ENCODE data around the gene ARRB1. TPM values are rescaled to one million over a fixed set of nuclear protein-coding genes. Genes with fewer than 3 reads are reported as not detected.
"Not testable (repeated sequence)": the region's sequence is repeated elsewhere in the genome, so short reads cannot be mapped to it uniquely, and the experiment has no call there.

Gene ARRB1
- total RNA-seq, 1 donor from 2014 or later: 187 TPM

- H3K9me3 ChIP-seq: no peaks in the 10 kb centered on the region
- H3K36me3 ChIP-seq: no peaks in the 10 kb centered on the region
- H3K27me3 ChIP-seq (ENCODE audit: low read depth): no peaks in the 10 kb centered on the region
- H3K4me3 ChIP-seq: no peak overlapping the region
- DNase-seq: peak; percentile 90
- peak; percentile 87 to 89 for ATAC-seq
- H3K4me1 ChIP-seq: peaks cover 52% of the 10 kb centered on the region
- intact Hi-C loops (cut with DNase I): loop anchor here (10.0 kb wide), 2 partner anchors 60 to 100 kb away; no protein-coding TSS in a partner anchor
- no peak overlapping the region for H3K27ac ChIP-seq
- peak; percentile 98 for TF ChIP-seq CTCF (IDR thresholded peaks at IDR 0.05)
Observed at GRCh38 chr11:75384438-75385080, 33.1 kb upstream of the ARRB1 start.

GRCh38 chr11:75383246-75383645, 31.8 kb upstream of the ARRB1 start:
- DNase-seq (peak; percentile 59), ATAC-seq (peak; percentile 18 to 45)
- peak overlapping the region; percentile 12 for H3K27ac ChIP-seq

DNA sequence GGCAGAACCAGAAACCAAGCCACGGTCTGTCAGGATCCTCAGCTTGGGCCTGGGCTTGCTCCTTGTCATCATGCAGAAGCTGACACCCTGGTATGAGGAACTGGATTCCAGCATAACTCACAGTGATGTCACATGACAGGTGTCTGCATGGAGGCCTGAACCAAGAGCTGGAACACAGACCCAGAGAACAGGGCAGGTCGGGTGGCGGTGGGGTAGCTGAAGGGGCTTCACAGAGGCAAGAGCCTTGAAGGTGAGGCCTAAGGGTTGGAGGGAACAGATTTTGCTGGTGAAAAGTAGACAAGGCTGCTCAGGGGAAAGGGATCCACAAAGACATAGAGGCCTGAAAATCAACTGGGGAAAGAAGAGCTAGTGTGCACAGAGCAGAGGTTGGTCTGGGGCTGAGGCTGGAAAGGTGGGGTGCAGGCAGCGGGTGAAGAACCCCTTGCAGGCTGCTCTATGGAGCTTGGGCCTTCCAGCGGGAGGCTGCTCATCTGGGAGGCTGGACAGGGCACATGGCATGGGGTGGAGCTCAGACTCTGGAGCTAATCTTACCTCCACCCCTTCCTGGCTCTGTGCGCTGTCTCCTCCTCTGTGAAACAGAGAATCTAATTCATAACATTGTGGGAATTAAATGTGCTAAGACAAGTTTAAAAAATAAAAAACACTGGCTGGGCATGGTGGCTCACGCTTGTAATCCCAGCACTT, 29.4 kb upstream of the ARRB1 start:
- no peaks in the 10 kb centered on the region for H3K36me3 ChIP-seq
- peaks cover 45% of the 10 kb centered on the region for H3K4me1 ChIP-seq
- intact Hi-C loops (cut with DNase I): loop anchor here (10.0 kb wide), 2 partner anchors 56 to 96 kb away; no protein-coding TSS in a partner anchor
- peak overlapping the region; percentile 41 for H3K27ac ChIP-seq
- no peaks in the 10 kb centered on the region for H3K27me3 ChIP-seq (ENCODE audit: low read depth)
- H3K4me3 ChIP-seq: no peak overlapping the region
- TF ChIP-seq CTCF (IDR thresholded peaks at IDR 0.05): no peak
- H3K9me3 ChIP-seq: no peaks in the 10 kb centered on the region
- DNase-seq (peak; percentile 56), ATAC-seq (peak; percentile 62 to 77)

More at GRCh38 chr11:75383246-75383645, 31.8 kb upstream of the ARRB1 start:
- Histone ChIP-seq H3K36me3 (no peaks in the 10 kb centered on the region), H3K4me3 (no peak overlapping the region), H3K9me3 (no peaks in the 10 kb centered on the region), H3K4me1 (peaks cover 43% of the 10 kb centered on the region), H3K27me3 (ENCODE audit: low read depth) (no peaks in the 10 kb centered on the region)
- TF ChIP-seq CTCF (IDR thresholded peaks at IDR 0.05): no peak
- intact Hi-C loops (cut with DNase I): loop anchor here (10.0 kb wide), 2 partner anchors 58 to 98 kb away; no protein-coding TSS in a partner anchor

DNA sequence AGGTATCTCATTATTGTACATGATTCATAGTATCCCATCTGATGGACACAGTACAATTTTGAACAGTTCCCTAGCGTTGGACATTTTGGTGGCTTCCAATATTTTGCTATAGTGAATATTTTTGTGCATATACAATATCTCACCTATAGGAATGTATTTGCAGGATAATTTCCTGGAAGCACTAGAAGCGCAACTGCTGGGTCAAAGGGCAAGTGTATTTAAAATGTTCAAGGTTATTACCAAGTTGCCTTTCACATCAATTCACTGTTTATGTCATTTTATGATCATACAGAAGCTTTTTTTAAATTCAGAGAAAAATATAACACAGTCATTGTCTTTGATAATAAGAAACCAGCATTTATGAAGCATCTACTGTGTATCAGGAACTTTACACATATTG, 28.8 kb upstream of the ARRB1 start:
- ATAC-seq (no peak), DNase-seq (no peak)
- Histone ChIP-seq H3K36me3 (no peaks in the 10 kb centered on the region), H3K9me3 (no peaks in the 10 kb centered on the region), H3K27me3 (ENCODE audit: low read depth) (no peaks in the 10 kb centered on the region), H3K4me1 (peaks cover 45% of the 10 kb centered on the region), H3K27ac (peak overlapping the region; percentile 41), H3K4me3 (no peak overlapping the region)
- intact Hi-C loops (cut with DNase I): loop anchor here (10.0 kb wide), 2 partner anchors 55 to 95 kb away; no protein-coding TSS in a partner anchor
- TF ChIP-seq CTCF (IDR thresholded peaks at IDR 0.05): no peak

DNA sequence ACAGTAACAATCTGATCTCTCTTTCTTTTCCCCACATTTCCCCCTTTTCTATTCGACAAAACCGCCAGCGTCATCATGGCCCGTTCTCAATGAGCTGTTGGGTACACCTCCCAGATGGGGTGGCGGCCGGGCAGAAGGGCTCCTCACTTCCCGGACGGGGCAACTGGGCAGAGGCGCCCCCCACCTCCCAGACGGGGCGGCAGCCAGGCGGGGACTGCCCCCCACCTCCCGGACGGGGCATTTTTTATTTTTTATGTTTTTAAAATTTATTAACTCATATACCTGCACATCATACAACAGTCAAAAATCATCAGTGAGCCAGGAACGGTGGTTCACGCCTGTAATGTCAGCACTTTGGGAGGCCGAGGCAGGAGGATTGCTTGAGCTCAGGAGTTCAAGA, 27.3 kb upstream of the ARRB1 start:
- peaks cover 36% of the 10 kb centered on the region for H3K4me1 ChIP-seq
- H3K9me3 ChIP-seq; H3K27me3 ChIP-seq (ENCODE audit: low read depth); H3K4me3 ChIP-seq; ATAC-seq; H3K36me3 ChIP-seq; H3K27ac ChIP-seq; DNase-seq; intact Hi-C loops (cut with DNase I): not testable (repeated sequence)

DNA sequence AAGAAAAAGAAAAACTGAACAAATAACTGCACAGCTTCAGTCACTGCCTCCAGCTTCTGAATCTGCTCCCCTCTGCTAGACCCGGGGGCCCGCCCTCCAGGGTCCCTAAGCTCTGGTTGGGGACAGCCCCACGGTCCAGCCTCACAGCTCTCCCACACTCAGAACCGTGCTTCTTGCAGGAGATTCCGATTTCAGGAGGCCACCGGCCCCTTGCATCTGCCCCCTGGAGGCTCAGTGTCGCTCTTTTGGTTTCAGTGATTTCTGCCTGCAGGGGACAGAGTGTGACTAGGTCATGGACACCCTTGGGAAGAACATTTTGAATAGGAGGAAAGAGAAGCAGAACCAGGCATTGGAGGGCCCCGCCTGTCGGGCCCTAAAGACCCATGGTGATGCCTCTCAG, 24.7 kb upstream of the ARRB1 start:
- Histone ChIP-seq H3K36me3 (no peaks in the 10 kb centered on the region), H3K4me1 (peaks cover 35% of the 10 kb centered on the region), H3K4me3 (no peak overlapping the region), H3K9me3 (no peaks in the 10 kb centered on the region), H3K27me3 (ENCODE audit: low read depth) (no peaks in the 10 kb centered on the region), H3K27ac (no peak overlapping the region)
- DNase-seq (no peak), ATAC-seq (no peak)
- no peak for TF ChIP-seq CTCF (IDR thresholded peaks at IDR 0.05)
- intact Hi-C loops (cut with DNase I): no loop called here

Data from lower lobe of right lung (tissue), 2 donors.